NCI-H146 treated with DMSO at 0.1 percent for 48 hours (cell line): ENCODE data around the gene L3MBTL2.
"Not testable (repeated sequence)": the region's sequence is repeated elsewhere in the genome, so short reads cannot be mapped to it uniquely, and the experiment has no call there.

Source experiments
- DNase-seq: peaks from one replicate; lab custom pipeline; 2025; ENCODE audit not compliant: unreplicated experiment; lab: John Stamatoyannopoulos, UW

L3MBTL2 gene

GRCh38 chr22:41204992-41205900 is at the start of gene L3MBTL2:
L3MBTL2 (plus strand) TSS chr22:41205312; CDS start chr22:41205363, 51 bp downstream.
- DNase-seq: peak; percentile 87

- no peak for DNase-seq
Observed at GRCh38 chr22:41157083-41157482, 48.0 kb upstream of the L3MBTL2 start.

GRCh38 chr22:41169157-41169556 is 36.0 kb upstream of the L3MBTL2 start:
- no peak for DNase-seq

- DNase-seq: no peak
Observed at GRCh38 chr22:41171996-41172395, 33.1 kb upstream of the L3MBTL2 start.

- no peak for DNase-seq
Observed at GRCh38 chr22:41175546-41175945, 29.6 kb upstream of the L3MBTL2 start.

- no peak for DNase-seq
Observed at GRCh38 chr22:41177040-41177621, 28.0 kb upstream of the L3MBTL2 start.

GRCh38 chr22:41177622-41178424 is 27.3 kb upstream of the L3MBTL2 start:
- DNase-seq: no peak

- DNase-seq: no peak
Observed at GRCh38 chr22:41178425-41178975, 26.6 kb upstream of the L3MBTL2 start.

GRCh38 chr22:41180362-41180761 is 24.8 kb upstream of the L3MBTL2 start:
- not testable (repeated sequence) for DNase-seq

GRCh38 chr22:41180926-41181325 is 24.2 kb upstream of the L3MBTL2 start:
- DNase-seq: no peak

- DNase-seq: no peak
Observed at GRCh38 chr22:41181349-41182241, 23.5 kb upstream of the L3MBTL2 start.

- no peak for DNase-seq
Observed at GRCh38 chr22:41184679-41185078, 20.4 kb upstream of the L3MBTL2 start.

- DNase-seq: no peak
Observed at GRCh38 chr22:41191467-41191866, 13.6 kb upstream of the L3MBTL2 start.

- DNase-seq: no peak
Observed at GRCh38 chr22:41193829-41194228, 11.3 kb upstream of the L3MBTL2 start.

GRCh38 chr22:41197038-41197972 is 7.8 kb upstream of the L3MBTL2 start:
- DNase-seq: peak; percentile 37

GRCh38 chr22:41198027-41198580 is 7.0 kb upstream of the L3MBTL2 start:
- peak; percentile 25 for DNase-seq

GRCh38 chr22:41201141-41201540 is 4.0 kb upstream of the L3MBTL2 start:
- no peak for DNase-seq

- no peak for DNase-seq
Observed at GRCh38 chr22:41203118-41203517, 2.0 kb upstream of the L3MBTL2 start.

- no peak for DNase-seq
Observed at GRCh38 chr22:41204066-41204465, 1.0 kb upstream of the L3MBTL2 start.
